Stimulated activated CD4-positive, alpha-beta T cell treated with anti-CD3 and anti-CD28 coated beads, Interleukin-12 subunit alpha, Interleukin-12 subunit beta, amount 100 ng/mL, for 24 hours (primary cell): ENCODE results near the gene PAMR1.
"Not testable (repeated sequence)": the region's sequence is repeated elsewhere in the genome, so short reads cannot be mapped to it uniquely, and the experiment has no call there.

ENCODE experiments used
- DNase-seq, 2 experiments: peaks; one replicate each; pipeline ENCODE4 v3.0.0-alpha.2; 2020; ENCODE audit warnings: low read depth in 2 of 2

PAMR1 gene, protein sequence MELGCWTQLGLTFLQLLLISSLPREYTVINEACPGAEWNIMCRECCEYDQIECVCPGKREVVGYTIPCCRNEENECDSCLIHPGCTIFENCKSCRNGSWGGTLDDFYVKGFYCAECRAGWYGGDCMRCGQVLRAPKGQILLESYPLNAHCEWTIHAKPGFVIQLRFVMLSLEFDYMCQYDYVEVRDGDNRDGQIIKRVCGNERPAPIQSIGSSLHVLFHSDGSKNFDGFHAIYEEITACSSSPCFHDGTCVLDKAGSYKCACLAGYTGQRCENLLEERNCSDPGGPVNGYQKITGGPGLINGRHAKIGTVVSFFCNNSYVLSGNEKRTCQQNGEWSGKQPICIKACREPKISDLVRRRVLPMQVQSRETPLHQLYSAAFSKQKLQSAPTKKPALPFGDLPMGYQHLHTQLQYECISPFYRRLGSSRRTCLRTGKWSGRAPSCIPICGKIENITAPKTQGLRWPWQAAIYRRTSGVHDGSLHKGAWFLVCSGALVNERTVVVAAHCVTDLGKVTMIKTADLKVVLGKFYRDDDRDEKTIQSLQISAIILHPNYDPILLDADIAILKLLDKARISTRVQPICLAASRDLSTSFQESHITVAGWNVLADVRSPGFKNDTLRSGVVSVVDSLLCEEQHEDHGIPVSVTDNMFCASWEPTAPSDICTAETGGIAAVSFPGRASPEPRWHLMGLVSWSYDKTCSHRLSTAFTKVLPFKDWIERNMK

DNA sequence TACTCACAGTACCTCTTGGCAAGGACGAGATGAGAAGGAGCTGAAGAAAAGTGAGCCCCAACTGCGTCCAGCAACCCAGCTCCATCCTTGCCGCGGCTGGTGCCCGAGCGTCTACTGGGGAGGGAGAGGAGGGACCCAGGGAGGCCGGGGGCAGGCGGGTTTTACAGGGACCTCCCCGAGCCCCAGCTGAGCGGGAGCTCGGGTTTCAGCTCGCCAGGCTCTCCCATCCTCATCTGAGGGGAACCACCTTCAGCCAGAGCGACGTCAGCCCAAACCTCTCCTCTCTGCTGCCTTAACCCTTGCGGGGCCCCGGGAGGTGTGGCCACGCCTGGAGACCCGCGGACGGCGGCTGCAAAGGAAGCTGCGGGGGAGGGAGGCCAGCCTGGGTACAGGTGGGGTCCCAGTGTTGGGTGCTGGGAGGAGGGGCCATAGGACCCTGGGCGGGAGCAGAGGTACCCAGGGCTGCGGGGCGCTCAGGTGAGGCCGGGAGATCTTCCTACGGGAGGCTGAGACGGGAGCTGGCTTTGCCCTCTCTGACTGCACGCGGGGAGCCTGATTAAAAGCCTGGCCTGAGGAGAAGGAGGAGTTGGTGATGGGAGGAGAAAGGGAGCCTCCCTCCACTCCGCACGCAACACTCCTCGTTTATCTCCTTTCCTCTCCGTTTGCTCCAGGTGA, at the start of gene PAMR1:
Gene PAMR1, minus strand, starts transcription at position 116 of the 675 bp plus-strand sequence. Its CDS starts 31 bp downstream, at position 85.
- DNase-seq, result no peak

- DNase-seq, result no peak
These were observed 46.3 kb upstream of the PAMR1 start for GRCh38 chr11:35571696-35572095.

GRCh38 chr11:35567737-35568465, 42.5 kb upstream of the PAMR1 start:
- no peak for DNase-seq

DNA sequence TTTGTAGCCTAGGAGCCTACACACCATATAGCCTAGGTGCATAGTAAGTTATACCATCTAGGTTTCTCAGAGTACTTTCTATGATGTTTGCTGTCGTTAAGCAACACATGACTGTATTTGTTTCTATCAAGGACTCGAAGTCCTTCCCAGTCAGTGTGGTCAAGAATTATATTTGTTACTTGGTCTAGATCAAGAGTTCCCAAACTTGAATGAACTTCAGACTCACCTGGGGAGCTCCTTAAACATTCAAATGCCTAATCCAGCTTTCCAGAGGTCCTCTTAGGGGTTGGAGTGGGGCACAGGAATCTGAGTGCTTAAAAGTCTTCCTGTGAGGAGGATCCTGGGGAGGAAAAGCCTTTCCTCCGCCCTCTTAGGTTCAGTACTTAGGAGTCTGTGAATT, 41.5 kb upstream of the PAMR1 start:
- no peak for DNase-seq

DNA sequence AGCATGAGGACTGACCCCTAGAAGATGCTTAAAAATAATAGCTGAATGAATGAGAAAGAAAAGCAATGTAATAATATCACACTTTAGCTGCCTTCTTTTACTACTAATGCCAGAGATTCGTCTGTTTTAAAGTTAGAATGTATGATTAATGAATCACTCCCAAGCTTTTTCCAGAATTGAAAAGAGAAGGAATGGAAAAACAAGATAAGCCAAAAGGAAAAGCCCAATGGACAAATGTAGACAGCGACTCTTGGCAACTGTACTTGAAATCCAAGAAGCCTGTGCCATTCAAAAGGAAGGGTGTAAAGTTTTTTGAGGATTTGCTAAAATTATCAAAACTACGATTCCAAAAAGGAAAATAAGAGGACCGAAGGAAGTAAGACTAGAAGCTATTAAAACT, 40.8 kb upstream of the PAMR1 start:
- no peak for DNase-seq

- DNase-seq, result no peak
These were observed 38.8 kb upstream of the PAMR1 start for GRCh38 chr11:35564245-35564595.

GRCh38 chr11:35563484-35564244, 38.2 kb upstream of the PAMR1 start:
- no peak for DNase-seq

DNA sequence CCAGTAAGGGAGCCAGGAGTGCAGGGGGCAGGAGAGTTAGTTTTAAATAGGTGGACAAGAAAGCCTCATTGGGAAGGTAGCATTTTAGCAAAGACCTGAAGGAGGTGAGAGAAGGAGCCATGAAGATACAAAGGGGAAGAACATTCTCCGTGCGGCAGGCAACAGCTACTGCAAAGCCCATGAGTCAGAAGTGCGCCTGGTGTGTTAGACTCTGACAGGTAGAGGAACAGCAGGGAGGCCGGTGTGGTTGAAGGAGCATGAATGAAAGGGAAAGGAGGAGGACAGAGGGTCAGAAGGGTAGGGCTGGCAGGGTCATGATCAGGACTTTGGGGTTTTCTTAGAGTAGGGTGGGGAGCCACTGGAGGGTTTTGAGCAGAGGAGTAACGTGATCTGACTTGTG, 34.5 kb upstream of the PAMR1 start:
- no peak for DNase-seq

DNA sequence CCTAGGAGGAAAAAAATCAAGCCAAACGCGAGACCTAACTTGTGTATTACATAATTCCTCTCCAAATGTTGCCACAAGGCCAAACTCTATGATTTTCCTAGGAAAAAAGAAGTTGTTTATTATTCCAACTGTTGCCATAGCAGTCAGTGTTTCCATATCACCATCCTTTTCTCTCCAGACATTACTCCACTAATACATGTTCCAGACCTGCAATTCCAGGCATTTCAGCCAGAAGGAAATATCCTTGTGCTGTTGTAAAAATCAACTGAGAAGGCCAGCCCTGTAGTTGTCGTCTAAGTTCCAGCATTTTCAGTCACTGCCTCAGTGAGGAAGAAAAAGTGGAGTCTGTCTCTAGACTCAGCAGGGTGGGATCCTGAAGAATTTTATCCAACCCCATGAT, 33.1 kb upstream of the PAMR1 start:
- no peak for DNase-seq

GRCh38 chr11:35555488-35555887, 30.1 kb upstream of the PAMR1 start:
- no peak for DNase-seq

GRCh38 chr11:35554491-35555437, 29.3 kb upstream of the PAMR1 start:
- DNase-seq, result no peak

DNA sequence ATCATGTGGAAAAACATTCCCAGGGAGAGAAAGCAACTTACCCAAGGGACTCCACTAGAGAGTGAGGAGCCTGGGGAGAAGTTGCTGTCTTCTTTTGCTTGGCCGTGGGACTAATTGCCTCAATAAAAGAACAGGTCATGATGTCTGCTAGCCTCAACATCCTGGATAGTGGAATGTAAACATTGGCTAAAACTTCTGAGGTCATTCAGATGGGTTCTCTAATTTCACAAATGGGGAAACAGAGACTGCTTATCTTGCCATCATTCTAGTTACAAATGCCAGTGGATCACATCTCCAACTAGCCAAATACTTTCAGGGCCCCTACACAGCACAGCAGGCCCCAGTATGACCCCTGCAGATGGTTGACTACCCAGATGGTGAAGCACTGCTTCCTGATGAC, 28.4 kb upstream of the PAMR1 start:
- DNase-seq, result no peak

GRCh38 chr11:35553021-35553420, 27.6 kb upstream of the PAMR1 start:
- no peak for DNase-seq

DNA sequence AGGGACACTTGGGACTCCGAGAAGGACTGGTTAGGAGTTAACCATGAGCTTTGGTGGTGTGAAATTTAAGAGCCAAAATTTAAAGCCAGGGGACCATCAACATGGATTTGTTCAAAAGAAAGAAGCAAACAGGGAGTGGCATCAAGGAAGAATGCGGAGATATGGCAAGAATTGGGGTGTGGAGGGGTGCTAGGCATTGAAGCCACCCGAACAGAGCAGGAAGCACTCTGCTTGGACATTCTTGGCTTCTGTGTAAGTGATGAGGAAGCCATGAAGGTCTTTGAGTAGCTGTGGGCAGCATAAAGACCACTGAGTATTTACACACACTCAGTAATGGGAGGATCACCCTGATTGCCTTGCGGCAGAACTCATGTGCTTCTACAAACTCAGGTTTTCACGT, 27.2 kb upstream of the PAMR1 start:
- no peak for DNase-seq

- no peak for DNase-seq
These were observed 25.1 kb upstream of the PAMR1 start for GRCh38 chr11:35550374-35551036.

DNA sequence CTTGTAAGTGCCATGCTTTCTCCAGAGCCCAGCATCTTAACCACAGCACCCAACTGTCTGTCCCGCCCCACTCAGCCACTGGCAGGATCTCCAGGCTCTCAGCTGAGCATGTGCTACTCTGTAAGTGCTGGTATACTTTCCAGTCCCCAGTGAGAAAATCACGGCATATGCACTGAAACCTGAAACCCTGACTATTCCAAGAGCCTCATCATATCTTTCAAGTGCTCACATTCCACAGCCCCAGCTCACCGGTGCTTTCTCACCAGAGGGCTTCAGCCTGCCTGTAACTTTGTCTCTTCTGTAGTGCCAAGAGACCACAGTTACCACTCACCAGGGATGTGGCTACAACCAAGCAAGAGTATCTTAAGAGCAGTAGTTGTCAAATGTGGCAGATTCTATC, 24.4 kb upstream of the PAMR1 start:
- DNase-seq, result no peak

GRCh38 chr11:35548925-35549561, 23.6 kb upstream of the PAMR1 start:
- DNase-seq, result no peak

- not testable (repeated sequence) for DNase-seq
These were observed 22.6 kb upstream of the PAMR1 start for GRCh38 chr11:35547995-35548394.

DNA sequence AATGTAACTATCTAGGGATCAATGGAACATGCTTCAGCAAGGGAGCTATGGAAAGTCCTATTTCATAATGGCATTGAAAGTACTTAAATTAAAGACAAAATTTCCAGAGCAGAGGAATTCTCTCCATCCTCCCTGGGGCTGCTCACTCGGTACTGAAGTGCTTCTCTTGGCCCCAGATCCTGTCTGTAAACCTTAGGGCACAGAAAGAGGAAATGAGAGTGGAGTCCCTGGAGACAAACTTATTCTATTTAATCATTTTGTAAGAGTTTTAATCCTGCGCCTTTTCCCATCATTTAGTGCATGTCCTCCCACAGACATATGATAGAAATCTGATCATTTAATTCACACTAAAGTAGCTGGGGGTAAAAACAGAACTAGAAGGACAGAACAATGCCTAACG, 20.9 kb upstream of the PAMR1 start:
- no peak for DNase-seq
